CD14-positive monocyte (primary cell): ENCODE results near the gene ELP1. TPM values are rescaled to one million over a fixed set of nuclear protein-coding genes. Genes with fewer than 3 reads are reported as not detected.
"Not testable (repeated sequence)": the region's sequence is repeated elsewhere in the genome, so short reads cannot be mapped to it uniquely, and the experiment has no call there.

Experiments used
- DNase-seq, 3 donors: peaks; one replicate each; pipeline ENCODE4 v3.0.0-alpha.2; 2011 to 2022
- H2AFZ ChIP-seq: 2 replicates; pipeline ENCODE4 v1.6.0; 2012; ENCODE audit warnings: mild to moderate bottlenecking, low read depth, low read length, inconsistent platforms; ENCODE audit not compliant: insufficient read depth, poor library complexity, severe bottlenecking
- H3K27ac ChIP-seq, 2 donors: 1 replicate in 1 of 2; 2 replicates in 1 of 2; pipeline ENCODE4 v1.5.1; 2012 to 2013; ENCODE audit warnings: low read length in 2 of 2, control low read depth in 1 of 2, inconsistent platforms in 1 of 2, low read depth in 1 of 2, mild to moderate bottlenecking in 1 of 2
- H3K27me3 ChIP-seq, 2 donors: one replicate each; pipeline versions ENCODE4 v1.6.0 to v1.6.1; 2011 to 2013; ENCODE audit warnings: low read length in 2 of 2; ENCODE audit not compliant: control insufficient read depth in 2 of 2, insufficient read depth in 2 of 2
- H3K36me3 ChIP-seq, 2 donors: replicated peaks in 1 of 2; 1 replicate in 1 of 2; 2 replicates in 1 of 2; pipeline versions ENCODE4 v1.5.1 to v1.6.1; 2012 to 2013; ENCODE audit warnings: low read length in 2 of 2, control low read depth in 1 of 2, inconsistent platforms in 1 of 2, mild to moderate bottlenecking in 1 of 2; ENCODE audit not compliant: insufficient read depth in 2 of 2, control insufficient read depth in 1 of 2
- H3K4me1 ChIP-seq, 2 donors: 1 replicate in 1 of 2; 2 replicates in 1 of 2; pipeline versions ENCODE4 v1.5.1 to v1.6.1; 2012 to 2013; ENCODE audit warnings: low read length in 2 of 2, control low read depth in 1 of 2, inconsistent platforms in 1 of 2, mild to moderate bottlenecking in 1 of 2, moderate library complexity in 1 of 2; ENCODE audit not compliant: insufficient read depth in 2 of 2, control insufficient read depth in 1 of 2
- H3K4me2 ChIP-seq: replicated peaks from 2 replicates; pipeline ENCODE3; 2012; ENCODE audit warnings: low read length, moderate library complexity, mild to moderate bottlenecking; ENCODE audit not compliant: poor library complexity, severe bottlenecking; ENCODE audit errors: extremely low read depth
- H3K4me3 ChIP-seq, 3 experiments: fragments of 200-600 bp in 1 of 3; sonication (generic) in 1 of 3; replicated peaks in 1 of 3; 1 replicate in 2 of 3; 2 replicates in 1 of 3; pipeline ENCODE4 v1.5.1; 2011 to 2013; ENCODE audit warnings: low read length in 3 of 3, mild to moderate bottlenecking in 3 of 3, control low read depth in 2 of 3, low read depth in 2 of 3, inconsistent platforms in 1 of 3, moderate library complexity in 1 of 3
- H3K79me2 ChIP-seq: 2 replicates; pipeline ENCODE4 v1.6.0; 2012; ENCODE audit warnings: mild to moderate bottlenecking, control low read depth, inconsistent platforms, low read length, moderate library complexity; ENCODE audit not compliant: insufficient read depth
- H3K9ac ChIP-seq: 2 replicates; pipeline ENCODE4 v1.6.0; 2017; ENCODE audit warnings: low read length, mild to moderate bottlenecking; ENCODE audit not compliant: insufficient read depth, poor library complexity, severe bottlenecking
- H3K9me3 ChIP-seq, 2 donors: replicated peaks in 1 of 2; 1 replicate in 1 of 2; 2 replicates in 1 of 2; pipeline versions ENCODE4 v1.5.1 to v1.6.1; 2012 to 2013; ENCODE audit warnings: low read length in 2 of 2, control low read depth in 1 of 2; ENCODE audit not compliant: control insufficient read depth in 1 of 2, insufficient read depth in 1 of 2
- H4K20me1 ChIP-seq: 2 replicates; pipeline ENCODE4 v1.6.0; 2012; ENCODE audit warnings: mild to moderate bottlenecking, low read length, control low read depth, moderate library complexity; ENCODE audit not compliant: insufficient read depth
- H3K27ac Mint-ChIP-seq, 7 donors: one replicate each; pipeline ENCODE4 v1.8.0; 2020; ENCODE audit warnings: mild to moderate bottlenecking in 7 of 7, mixed read lengths in 7 of 7, moderate library complexity in 6 of 7, inconsistent platforms in 2 of 7
- H3K27me3 Mint-ChIP-seq, 3 donors: one replicate each; pipeline ENCODE4 v1.8.0; 2021 to 2022; ENCODE audit warnings: low read depth in 3 of 3, mild to moderate bottlenecking in 3 of 3, mixed read lengths in 3 of 3, moderate library complexity in 3 of 3, inconsistent platforms in 1 of 3
- H3K36me3 Mint-ChIP-seq, 2 donors: one replicate each; pipeline ENCODE4 v1.8.0; 2020; ENCODE audit warnings: mixed read lengths in 2 of 2, inconsistent platforms in 1 of 2, mild to moderate bottlenecking in 1 of 2
- H3K4me1 Mint-ChIP-seq: one replicate; pipeline ENCODE4 v1.8.0; 2020; ENCODE audit warnings: mild to moderate bottlenecking, mixed read lengths
- H3K4me3 Mint-ChIP-seq, 2 donors: one replicate each; pipeline ENCODE4 v1.8.0; 2020; ENCODE audit warnings: mild to moderate bottlenecking in 2 of 2, mixed read lengths in 2 of 2, moderate library complexity in 1 of 2
- H3K9me3 Mint-ChIP-seq, 7 donors: one replicate each; pipeline ENCODE4 v1.8.0; 2020 to 2022; ENCODE audit warnings: mixed read lengths in 7 of 7, mild to moderate bottlenecking in 6 of 7, moderate library complexity in 6 of 7, inconsistent platforms in 2 of 7
- WGBS: methylation state at CpG from one replicate; pipeline ENCODE4 v1.1.5; 2013; ENCODE audit warnings: missing lambda C conversion rate; ENCODE audit not compliant: insufficient coverage; 5-methylcytosine and 5-hydroxymethylcytosine counted together
- intact Hi-C, 2 donors: fragments of 100-400 bp; cut with micrococcal nuclease; formaldehyde crosslinking; loops; one replicate each; pipeline versions ENCODE4 v1.15.0 to v1.15.1; 2023
- polyA plus RNA-seq, 3 donors: library from polyadenylated mRNA; depleted of rRNA in 1 of 3; unstranded in 2 of 3; stranded (reverse) in 1 of 3; fragments of 300-500 nt in 2 of 3; fragments of >200 nt in 1 of 3; fragmentation: Illumina TruSeq in 2 of 3; gene quantifications; 1 replicate in 2 of 3; 2 replicates in 1 of 3; pipeline ENCODE4 v1.2.3, GENCODE V29; 2012 to 2021
- TF ChIP-seq, protein P1 (sequence below): fragments of 200-600 bp; IDR thresholded peaks from one replicate; pipeline ENCODE4 v1.8.0; 2022; ENCODE audit warnings: antibody characterized with exemption, mild to moderate bottlenecking

Gene ELP1
- polyA plus RNA-seq, 3 donors, result 7.9 to 12.2 (median 11.1) TPM

DNA sequence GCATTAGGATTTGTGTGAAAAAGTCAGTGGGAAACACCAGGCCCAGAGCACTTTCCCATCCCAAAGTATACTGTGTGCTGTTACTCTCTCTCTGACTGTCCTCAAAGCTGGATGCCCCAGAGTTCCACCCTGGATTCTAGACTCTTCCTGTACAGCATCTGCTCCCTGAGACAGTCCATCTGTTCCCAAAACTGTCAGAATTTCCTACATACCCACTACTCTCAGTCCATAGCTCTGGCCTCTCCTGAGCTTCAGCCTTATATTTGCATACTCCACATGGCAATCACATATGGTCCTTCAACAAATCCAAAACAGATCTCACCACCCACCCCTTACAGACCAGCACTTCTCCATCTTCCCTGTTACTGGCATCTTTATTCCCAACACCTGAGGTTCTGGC is 9.5 kb downstream of the ELP1 start:
- Histone ChIP-seq H2AFZ (no peak overlapping the region), H3K79me2 (no peaks in the 10 kb centered on the region), H3K36me3 (peaks cover 83 to 96% of the 10 kb centered on the region in 2 donors), H3K4me1 (no peaks in the 10 kb centered on the region), H3K4me2 (no peak overlapping the region), H3K4me3 (no peak overlapping the region), H3K9ac (no peak overlapping the region), H3K9me3 (no peaks in the 10 kb centered on the region), H3K27ac (no peak overlapping the region), H4K20me1 (no peaks in the 10 kb centered on the region), H3K27me3 (no peaks in the 10 kb centered on the region)
- H3K4me3 Mint-ChIP-seq, result no peak overlapping the region
- peaks cover 0 to 2% (median 0%) of the 10 kb centered on the region in 3 donors for H3K27me3 Mint-ChIP-seq
- TF ChIP-seq, protein P1, sequence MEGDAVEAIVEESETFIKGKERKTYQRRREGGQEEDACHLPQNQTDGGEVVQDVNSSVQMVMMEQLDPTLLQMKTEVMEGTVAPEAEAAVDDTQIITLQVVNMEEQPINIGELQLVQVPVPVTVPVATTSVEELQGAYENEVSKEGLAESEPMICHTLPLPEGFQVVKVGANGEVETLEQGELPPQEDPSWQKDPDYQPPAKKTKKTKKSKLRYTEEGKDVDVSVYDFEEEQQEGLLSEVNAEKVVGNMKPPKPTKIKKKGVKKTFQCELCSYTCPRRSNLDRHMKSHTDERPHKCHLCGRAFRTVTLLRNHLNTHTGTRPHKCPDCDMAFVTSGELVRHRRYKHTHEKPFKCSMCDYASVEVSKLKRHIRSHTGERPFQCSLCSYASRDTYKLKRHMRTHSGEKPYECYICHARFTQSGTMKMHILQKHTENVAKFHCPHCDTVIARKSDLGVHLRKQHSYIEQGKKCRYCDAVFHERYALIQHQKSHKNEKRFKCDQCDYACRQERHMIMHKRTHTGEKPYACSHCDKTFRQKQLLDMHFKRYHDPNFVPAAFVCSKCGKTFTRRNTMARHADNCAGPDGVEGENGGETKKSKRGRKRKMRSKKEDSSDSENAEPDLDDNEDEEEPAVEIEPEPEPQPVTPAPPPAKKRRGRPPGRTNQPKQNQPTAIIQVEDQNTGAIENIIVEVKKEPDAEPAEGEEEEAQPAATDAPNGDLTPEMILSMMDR, result no peak
- DNase-seq, result no peak
- H3K27ac Mint-ChIP-seq, result no peak overlapping the region
- no peaks in the 10 kb centered on the region for H3K9me3 Mint-ChIP-seq
- intact Hi-C loops, result no loop called here
- H3K36me3 Mint-ChIP-seq, result peaks cover 70 to 87% of the 10 kb centered on the region in 2 donors
- H3K4me1 Mint-ChIP-seq, result no peaks in the 10 kb centered on the region

DNA sequence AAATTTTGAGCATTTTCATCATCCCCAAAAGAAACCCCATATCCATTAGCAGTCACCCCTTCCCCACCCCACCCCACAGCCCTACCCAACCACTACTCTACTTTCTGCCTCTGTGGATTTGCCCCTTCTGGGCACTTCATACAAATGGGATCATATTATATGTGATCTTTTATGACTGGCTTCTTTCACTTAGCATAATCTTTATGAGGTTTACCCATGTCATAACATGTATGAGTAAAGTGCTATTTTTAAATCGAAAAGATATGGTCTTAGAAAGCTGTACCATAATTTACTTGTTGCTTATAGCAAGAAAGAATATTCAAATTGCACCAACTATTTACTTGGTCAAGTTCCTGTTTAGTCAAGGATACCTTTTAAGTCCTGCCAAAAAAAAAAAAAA is 12.7 kb downstream of the ELP1 start:
- WGBS, result no CpG with 5 or more reads among the region's 1 CpG
- Histone ChIP-seq H3K27ac (no peak overlapping the region), H3K4me1 (no peaks in the 10 kb centered on the region), H3K27me3 (no peaks in the 10 kb centered on the region), H2AFZ (no peak overlapping the region), H3K36me3 (peaks cover 81 to 92% of the 10 kb centered on the region in 2 donors), H4K20me1 (no peaks in the 10 kb centered on the region), H3K4me3 (no peak overlapping the region), H3K4me2 (no peak overlapping the region), H3K9ac (no peak overlapping the region), H3K9me3 (no peaks in the 10 kb centered on the region), H3K79me2 (no peaks in the 10 kb centered on the region)
- H3K4me1 Mint-ChIP-seq, result no peaks in the 10 kb centered on the region
- no peak overlapping the region for H3K27ac Mint-ChIP-seq
- peaks cover 0 to 2% (median 2%) of the 10 kb centered on the region in 3 donors for H3K27me3 Mint-ChIP-seq
- peaks cover 71 to 84% of the 10 kb centered on the region in 2 donors for H3K36me3 Mint-ChIP-seq
- intact Hi-C loops, result no loop called here
- no peaks in the 10 kb centered on the region for H3K9me3 Mint-ChIP-seq
- TF ChIP-seq, protein P1, result no peak
- no peak for DNase-seq
- H3K4me3 Mint-ChIP-seq, result no peak overlapping the region

DNA sequence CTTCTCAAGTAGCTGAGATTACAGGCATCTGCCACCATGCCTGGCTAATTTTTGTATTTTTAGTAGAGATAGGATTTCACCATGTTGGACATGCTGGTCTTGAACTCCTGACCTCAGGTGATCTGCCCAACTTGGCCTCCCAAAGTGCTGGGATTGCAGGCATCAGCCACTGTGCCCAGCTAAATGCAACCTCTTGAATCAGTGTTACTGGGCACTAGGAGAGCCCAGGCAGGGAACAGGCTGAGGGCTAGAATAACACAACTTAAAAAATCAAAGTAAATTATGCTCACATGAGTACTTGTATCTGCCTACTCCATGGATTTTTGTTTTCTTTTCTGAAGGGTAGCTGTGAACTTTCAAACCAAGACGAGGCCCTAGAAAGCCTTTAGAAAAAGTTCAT is 13.5 kb downstream of the ELP1 start:
- H3K27me3 ChIP-seq, H4K20me1 ChIP-seq, H3K4me1 ChIP-seq, H3K27ac ChIP-seq, H3K4me3 Mint-ChIP-seq, H2AFZ ChIP-seq, DNase-seq, H3K4me3 ChIP-seq, H3K27ac Mint-ChIP-seq, H3K4me1 Mint-ChIP-seq, intact Hi-C loops, H3K9me3 ChIP-seq, H3K27me3 Mint-ChIP-seq, H3K4me2 ChIP-seq, H3K9ac ChIP-seq, H3K79me2 ChIP-seq, H3K9me3 Mint-ChIP-seq: not testable (repeated sequence)
- H3K36me3 Mint-ChIP-seq, result peaks cover 71 to 84% of the 10 kb centered on the region in 2 donors
- no CpG with 5 or more reads among the region's 1 CpG for WGBS
- H3K36me3 ChIP-seq, result peaks cover 77 to 91% of the 10 kb centered on the region in 2 donors
